COR-L47 (cell line): ENCODE data around the gene GPC5.
"Not testable (repeated sequence)": the region's sequence is repeated elsewhere in the genome, so short reads cannot be mapped to it uniquely, and the experiment has no call there.

ENCODE experiments used
- DNase-seq: peaks from one replicate; lab custom pipeline; 2025; lab: John Stamatoyannopoulos, UW

The GPC5 gene

GRCh38 chr13:91369441-91369831, 29.0 kb upstream of the GPC5 start:
- DNase-seq: no peak

GRCh38 chr13:91370501-91370900, 27.9 kb upstream of the GPC5 start:
- DNase-seq: no peak

- no peak for DNase-seq
Observed at GRCh38 chr13:91372911-91373310, 25.5 kb upstream of the GPC5 start.

- no peak for DNase-seq
Observed at GRCh38 chr13:91375116-91375729, 23.2 kb upstream of the GPC5 start.

- peak; percentile 51 for DNase-seq
Observed at GRCh38 chr13:91381371-91381770, 17.1 kb upstream of the GPC5 start.

- no peak for DNase-seq
Observed at GRCh38 chr13:91383836-91384235, 14.6 kb upstream of the GPC5 start.

GRCh38 chr13:91384896-91385295, 13.5 kb upstream of the GPC5 start:
- no peak for DNase-seq

GRCh38 chr13:91389186-91389585, 9.2 kb upstream of the GPC5 start:
- DNase-seq: no peak

- no peak for DNase-seq
Observed at GRCh38 chr13:91397595-91397994, 826 bp upstream of the GPC5 start.

- no peak for DNase-seq
Observed at GRCh38 chr13:91399189-91400062, 1.0 kb downstream of the GPC5 start.

GRCh38 chr13:91400063-91400399, 1.6 kb downstream of the GPC5 start:
- no peak for DNase-seq

GRCh38 chr13:91400671-91401070, 2.2 kb downstream of the GPC5 start:
- no peak for DNase-seq

- no peak for DNase-seq
Observed at GRCh38 chr13:91401920-91402319, 3.5 kb downstream of the GPC5 start.

GRCh38 chr13:91405240-91405639, 6.8 kb downstream of the GPC5 start:
- DNase-seq: no peak

- peak; percentile 84 for DNase-seq
Observed at GRCh38 chr13:91406619-91407018, 8.2 kb downstream of the GPC5 start.

- DNase-seq: no peak
Observed at GRCh38 chr13:91408971-91409370, 10.6 kb downstream of the GPC5 start.

- DNase-seq: not testable (repeated sequence)
Observed at GRCh38 chr13:91416579-91416978, 18.2 kb downstream of the GPC5 start.

- DNase-seq: no peak
Observed at GRCh38 chr13:91417660-91418325, 19.4 kb downstream of the GPC5 start.

- no peak for DNase-seq
Observed at GRCh38 chr13:91426913-91427312, 28.5 kb downstream of the GPC5 start.

GRCh38 chr13:91438674-91439073, 40.3 kb downstream of the GPC5 start:
- not testable (repeated sequence) for DNase-seq

GRCh38 chr13:91450913-91451312, 52.5 kb downstream of the GPC5 start:
- no peak for DNase-seq

GRCh38 chr13:91454666-91455065, 56.2 kb downstream of the GPC5 start:
- no peak for DNase-seq

- no peak for DNase-seq
Observed at GRCh38 chr13:91456837-91457236, 58.4 kb downstream of the GPC5 start.
